GM19455 (cell line): ENCODE results near the gene ACAT2.
"Not testable (repeated sequence)": the region's sequence is repeated elsewhere in the genome, so short reads cannot be mapped to it uniquely, and the experiment has no call there.

Experiments used
- ATAC-seq: cut with Tn5 transposase; IDR thresholded peaks from one replicate; pipeline ENCODE4 v1.9.1; 2021; ENCODE audit not compliant: unreplicated experiment

ACAT2 gene

DNA sequence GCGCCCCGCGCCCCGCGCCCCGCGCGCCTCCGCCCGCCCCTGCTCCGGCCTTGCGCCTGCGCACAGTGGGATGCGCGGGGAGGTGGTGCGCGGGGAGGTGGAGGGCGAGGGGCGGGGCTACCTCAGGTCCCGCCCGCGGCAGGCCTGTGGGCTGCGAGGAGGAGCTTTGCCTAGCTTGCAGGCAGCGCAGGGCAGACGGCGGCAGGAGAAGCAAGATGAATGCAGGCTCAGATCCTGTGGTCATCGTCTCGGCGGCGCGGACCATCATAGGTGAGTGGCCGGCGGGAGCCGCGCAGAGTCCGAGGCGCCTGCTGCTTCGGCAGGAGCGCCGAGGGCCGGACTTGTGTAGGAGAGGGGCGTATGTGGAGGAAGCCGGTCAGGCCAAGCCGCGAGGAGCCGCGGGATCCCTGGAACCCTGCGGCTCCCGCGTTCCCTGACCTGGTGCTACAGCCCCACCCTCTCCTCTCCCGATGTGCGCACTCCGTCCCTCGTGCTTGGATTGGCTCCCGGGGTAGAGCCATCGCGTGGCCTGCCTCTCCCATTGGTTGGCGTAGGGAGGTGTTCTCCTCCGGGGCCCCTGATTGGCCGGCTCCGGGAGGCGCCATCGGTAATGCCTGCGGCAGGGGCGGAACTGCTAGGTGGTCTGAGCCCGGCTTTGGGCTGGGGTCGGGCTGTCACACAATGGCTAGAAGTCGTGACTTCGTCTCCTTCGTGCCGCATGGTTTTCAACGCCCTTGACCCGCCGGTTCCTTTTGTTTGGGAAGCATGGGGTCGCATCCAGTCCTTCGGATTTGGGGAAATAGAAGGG lies at the start of gene ACAT2:
Gene ACAT2 (plus strand): TSS at position 173 of the 808 bp plus-strand sequence. CDS start 43 bp downstream, at position 216.
- ATAC-seq: peak; percentile 98

DNA sequence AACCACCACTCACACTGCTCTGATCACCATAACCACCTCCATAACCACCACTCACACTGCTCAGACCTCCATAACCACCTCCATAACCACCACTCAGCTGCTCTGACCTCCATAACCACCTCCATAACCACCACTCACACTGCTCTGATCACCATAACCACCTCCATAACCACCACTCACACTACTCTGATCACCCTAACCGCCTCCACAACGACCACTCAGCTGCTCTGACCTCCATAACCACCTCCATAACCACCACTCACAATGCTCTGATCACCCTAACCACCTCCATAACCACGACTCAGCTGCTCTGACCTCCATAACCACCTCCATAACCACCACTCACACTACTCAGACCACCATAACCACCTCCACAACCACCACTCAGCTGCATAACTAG lies 49.5 kb upstream of the ACAT2 start:
- ATAC-seq: not testable (repeated sequence)

DNA sequence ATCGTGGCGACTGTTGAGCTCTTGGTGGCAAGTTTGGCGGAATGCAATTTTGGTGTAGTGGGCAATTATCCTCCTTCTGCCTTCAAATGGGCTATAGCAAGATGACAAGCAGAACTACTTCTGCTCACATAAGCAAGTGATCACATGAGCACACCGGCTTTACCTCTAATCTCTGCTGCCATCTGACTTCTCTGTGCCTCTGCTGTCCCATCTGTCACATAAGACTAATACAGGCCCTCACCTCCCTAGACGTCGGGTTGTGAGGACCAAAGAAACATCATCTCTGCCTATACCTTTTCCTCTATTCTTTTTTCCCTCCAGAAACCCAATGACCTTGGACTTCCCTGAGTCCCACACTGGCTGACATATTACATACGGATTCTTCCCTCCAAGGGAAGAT lies 47.9 kb upstream of the ACAT2 start:
- no peak for ATAC-seq

DNA sequence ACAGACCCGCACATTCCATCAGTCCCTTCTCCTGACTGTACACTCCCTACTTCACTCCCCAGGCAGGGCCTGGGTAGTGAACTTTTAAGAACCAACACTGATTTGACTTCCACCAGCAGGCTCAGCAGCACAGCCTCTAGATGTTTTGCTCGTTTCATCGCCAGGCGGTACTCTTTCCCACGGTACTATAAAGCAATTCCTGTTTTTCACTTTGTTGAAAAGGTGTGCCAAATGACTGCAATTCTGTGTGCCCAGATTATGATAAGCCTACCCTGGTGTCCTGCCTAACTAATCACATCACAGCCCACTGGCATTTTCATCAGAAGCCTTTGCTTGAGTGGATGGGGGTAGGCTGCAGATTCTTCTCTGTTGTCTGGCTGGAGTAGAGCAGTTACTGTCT lies 47.4 kb upstream of the ACAT2 start:
- ATAC-seq: no peak

DNA sequence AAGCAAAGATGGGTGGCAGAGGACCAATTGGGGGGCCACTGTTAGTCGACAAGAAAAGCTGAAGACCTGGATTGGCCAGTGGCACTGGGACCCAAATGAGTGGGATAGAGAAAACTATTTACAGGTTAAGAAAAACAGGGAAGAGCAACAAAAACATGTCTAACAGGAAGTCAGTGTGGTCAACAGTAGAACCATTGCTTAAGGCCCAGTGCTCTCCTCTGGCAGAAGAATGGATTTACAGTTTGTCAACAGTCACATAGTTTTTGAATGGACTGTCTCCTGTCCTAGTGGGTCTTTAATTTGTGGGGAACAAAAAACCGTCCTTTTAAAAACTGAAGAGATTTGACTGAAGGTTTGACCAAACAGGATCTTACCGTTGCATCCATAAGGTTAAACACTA lies 46.7 kb upstream of the ACAT2 start:
- no peak for ATAC-seq

DNA sequence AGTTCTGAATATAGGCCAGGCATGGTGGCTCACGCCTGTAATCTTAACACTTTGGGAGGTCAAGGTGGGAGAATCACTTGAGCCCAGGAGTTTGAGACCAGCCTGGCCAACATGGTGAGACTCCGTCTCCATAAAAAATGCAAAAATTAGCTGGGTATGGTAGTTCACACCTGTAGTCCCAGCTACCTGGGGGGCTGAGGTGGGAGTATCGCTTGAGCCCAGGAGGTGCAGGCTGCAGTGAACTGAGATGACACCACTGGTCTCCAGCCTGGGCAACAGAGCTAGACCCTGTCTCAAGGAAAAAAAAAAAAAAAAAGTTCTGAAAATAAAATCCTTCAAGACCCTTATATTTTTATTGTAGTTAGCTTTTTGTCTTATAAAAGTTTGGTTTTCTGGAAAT lies 46.2 kb upstream of the ACAT2 start:
- ATAC-seq: no peak

DNA sequence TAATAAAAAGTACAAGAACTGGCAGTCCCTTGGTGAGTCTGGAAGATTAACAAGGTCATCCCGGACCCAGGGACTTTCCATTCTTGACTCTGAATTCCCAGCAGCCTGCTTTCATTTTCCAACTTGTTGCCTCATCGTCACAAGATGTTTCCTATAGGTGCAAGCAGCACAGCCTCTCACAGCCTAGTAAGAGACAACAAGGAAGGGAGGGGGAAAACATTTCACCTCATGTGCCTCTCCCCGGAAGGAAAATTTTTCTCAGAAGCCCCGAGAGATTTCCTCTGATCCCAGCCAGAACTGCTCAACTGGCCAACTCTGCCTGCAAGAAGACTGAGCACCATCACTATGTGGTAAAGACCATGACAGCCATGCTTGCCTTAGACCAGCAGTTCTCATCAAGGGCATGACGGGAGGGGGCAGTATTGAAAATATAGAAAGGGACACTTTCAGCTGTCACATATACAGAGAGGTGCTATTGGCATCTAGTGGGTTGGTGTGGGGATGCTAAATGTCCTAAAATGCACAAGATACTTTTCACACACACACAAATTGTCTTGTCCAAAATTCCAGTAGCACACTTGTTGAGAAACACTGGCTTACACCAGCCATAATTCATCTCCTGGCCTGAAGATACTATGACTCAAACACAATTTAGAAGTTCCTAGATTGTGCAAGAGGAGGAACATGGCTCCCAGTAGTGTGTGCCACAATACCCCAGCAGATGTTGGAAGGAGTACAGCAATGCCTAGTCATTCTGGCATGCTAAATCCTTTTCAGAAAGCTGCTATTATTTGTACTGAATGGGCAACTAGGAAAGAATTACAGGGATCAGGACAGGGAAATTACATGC lies 45.4 kb upstream of the ACAT2 start:
- no peak for ATAC-seq

DNA sequence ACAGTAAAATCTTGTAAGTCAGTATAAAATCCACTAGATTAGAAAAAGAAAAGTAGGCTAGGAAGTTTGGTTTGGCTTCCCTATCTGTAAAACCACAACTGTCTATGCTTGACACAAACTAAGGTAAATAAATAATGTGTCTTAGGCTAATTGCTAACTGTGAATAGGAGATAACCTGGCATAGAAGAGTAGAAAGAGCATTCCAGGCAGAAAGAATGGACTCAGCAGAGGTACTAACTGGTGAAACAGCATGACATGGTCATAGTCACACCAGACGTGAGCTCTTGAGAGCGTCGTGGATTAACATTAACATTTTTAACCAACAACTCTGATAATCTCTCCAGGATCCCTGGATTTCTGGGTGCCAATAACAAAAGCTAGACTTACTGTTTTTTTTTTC lies 43.2 kb upstream of the ACAT2 start:
- ATAC-seq: no peak

DNA sequence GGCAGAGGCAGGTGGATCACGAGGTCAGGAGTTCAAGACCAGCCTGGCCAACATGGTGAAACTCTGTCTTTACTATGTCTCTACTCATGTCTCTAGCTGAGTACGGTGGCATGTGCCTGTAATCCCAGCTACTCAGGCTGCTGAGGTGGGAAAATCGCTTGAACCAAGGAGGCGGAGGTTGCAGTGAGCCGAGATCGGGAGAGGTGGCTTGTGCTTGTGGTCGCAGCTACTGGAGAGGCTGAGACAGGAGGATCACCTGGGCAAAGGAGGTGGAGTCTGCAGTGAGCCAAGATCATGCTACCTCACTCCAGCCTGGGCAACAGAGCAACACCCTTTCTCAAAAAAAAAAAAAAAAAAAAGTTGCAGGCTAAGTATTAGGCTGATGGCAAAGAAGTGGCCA lies 42.6 kb upstream of the ACAT2 start:
- ATAC-seq: no peak

DNA sequence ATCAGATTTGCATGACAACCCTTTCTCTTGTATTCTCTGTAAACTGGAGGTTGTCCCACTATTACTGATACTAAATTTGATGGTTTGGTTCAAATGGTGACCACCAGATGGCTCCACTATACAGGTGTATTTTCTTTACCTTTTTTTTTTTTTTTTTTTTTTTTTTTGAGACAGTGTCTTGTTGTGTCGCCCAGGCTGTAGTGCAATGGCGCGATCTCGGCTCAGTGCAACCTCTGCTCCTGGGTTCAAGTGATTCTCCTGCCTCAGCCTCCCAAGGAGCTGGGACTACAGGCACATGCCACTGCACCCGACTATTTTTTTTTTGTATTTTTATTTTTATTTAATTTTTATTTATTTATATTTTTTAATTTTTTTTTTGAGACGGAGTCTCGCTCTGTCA lies 41.1 kb upstream of the ACAT2 start:
- ATAC-seq: no peak

DNA sequence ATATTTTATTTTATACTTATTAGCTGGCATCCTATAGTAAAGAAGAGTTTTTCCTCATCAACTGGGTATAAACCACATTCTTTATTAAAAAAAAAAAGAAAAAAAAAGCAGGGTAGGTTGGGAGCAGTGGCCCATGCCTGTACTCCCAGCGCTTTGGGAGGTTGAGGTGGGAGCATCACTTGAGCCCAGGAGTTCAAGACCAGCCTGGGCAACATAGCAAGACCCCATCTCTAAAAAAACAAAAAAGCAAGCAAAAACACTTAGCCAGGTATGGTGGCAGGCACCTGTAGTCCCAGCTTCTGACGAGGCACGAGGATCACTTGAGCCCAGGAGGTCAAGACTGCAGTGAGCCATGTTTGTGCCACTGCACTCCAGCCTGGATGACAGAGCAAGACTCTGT lies 39.9 kb upstream of the ACAT2 start:
- ATAC-seq: not testable (repeated sequence)

DNA sequence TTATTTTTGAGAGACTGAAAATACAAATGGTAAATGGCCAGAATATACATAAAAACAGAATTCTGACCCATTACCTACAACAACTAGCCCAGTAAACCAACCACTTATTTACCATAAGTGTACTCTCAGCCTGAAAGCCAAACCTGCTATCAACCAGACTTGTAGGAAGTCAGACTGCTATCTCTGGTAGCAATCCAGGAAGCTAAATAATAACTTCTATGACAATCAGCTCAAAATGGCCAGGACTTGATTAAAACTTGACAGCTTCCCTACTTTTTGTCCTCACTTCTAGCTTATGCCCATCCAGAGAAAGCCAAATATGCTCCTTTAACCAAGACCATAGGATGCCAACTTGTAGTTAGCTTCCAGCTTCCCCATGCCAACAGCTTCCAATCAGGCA lies 39.2 kb upstream of the ACAT2 start:
- ATAC-seq: no peak

DNA sequence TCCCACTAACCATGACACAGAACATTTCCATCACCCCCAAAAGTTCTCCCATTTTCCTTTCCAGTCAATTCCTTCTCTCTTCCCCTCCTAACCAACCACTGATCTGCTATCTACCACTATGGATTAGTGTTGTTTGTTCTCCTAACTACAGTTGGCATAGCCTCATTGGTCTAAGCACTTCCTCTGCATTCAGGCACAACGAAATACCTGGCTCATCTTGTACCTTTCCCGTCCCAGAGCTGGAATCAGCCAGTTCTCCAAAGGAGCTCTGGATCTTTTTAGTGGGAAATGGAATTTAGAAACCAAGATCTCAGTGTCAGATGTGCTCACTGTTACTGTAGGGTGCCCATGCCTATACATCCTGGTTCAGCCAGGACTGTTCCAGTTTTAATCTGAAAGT lies 38.6 kb upstream of the ACAT2 start:
- ATAC-seq: no peak

DNA sequence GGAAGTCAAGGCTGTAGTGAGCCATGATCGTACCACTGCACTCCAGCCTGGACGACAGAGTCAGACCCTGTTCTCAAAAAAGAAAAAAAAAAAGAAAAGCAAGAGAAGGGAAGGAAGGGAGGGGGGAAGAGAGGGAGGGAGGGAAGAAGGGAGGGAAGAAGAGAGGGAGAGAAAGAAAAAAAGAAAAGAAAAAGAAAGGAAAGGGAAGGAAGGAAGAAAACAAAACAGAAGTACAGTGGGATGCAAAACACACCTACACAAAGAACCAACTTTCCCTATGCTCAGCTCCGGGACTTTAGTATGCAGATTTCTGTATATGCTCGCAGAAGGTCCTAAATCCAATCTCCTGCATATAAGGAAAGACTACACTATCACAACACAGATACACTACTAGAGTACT lies 37.1 kb upstream of the ACAT2 start:
- ATAC-seq: no peak

DNA sequence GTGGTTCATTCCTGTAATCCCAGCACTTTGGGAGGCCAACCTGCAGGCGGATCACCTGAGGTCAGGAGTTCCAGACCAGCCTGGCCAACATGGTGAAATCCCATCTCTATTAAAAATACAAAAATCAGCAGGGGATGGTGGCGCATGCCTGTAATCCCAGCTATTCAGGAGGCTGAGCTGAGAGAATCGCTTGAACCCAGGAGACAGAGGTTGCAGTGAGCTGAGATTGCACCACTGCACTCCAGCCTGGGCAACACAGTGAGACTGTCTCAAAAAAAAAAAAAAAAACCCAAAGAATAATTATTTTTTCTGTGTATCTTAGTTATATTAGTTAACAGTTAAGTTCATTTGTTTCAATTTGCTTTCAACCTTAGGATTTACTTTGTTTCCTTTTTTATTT lies 36.6 kb upstream of the ACAT2 start:
- not testable (repeated sequence) for ATAC-seq

DNA sequence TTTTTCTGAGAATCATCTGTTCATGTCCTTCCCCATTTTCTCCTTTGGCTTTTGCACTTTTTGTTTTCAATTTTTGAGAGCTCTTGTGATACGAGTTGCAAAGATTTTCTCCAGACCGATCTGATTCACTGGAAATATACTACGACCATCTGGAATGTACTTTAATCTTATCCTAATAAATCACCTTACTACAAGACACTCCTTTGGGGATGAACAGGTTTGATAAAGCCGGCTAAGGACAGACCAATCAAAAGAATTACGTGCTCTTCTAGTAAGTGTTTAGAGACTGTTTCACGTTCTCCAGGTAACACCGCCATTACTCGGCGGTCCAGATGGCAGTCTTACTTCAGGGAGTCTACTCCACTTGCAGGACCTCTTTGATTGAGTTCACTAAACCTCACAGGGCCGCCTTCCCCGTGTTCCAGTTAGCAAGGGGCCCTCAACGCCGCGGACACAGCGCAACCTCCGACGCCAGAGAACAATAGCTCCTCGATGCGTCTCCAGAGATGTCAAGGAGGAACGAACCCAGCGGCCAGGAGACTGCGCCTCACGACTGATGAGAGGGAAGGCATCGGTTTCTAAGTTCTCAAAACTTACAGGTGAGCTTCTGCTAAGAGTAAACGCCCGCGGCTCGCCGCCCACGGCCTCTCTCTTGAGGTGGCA lies 35.5 kb upstream of the ACAT2 start:
- peak; percentile 25 for ATAC-seq

DNA sequence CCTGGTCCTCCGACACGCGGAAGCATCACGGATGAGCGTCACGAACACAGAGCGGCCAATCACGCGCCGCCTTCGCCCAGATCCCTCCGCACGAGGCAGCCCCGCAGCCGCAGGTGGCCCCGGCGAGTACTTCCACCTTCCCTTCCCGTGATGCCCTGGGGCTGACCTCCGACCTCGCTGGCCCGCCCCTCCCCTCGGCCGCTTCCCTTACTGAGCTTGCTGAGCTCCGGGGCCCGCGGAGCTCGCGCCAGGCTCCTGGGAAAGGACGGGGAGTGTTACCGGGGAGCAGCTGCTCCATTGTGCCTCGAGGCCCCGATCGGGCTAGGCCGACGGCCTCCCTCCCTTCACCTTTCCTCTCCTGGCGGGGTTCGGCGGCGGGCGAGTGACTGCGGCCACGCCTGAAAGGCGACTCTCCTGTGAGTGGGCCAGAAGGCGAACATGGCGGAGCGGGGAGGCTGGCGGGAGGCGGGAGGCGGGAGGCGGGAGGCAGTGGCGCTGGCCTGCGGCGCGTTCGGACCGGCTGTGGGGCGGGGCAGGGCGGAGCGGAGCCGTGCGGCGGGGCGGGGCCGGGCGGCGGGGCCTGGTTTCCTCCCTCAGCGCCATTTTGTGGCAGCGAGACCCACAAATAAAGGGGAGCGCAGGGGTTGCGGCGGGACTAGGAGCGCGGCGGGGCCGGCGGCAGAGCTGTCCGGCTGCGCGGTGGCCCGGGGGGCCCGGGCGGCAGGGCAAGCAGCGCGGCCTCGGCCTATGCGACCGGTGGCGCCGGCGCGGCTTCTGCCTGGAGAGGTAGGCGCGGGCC lies 34.7 kb upstream of the ACAT2 start, which contains the start of gene WTAP:
Gene WTAP (plus strand): TSS at position 589 of the 799 bp plus-strand sequence. CDS start 8,760 bp downstream, outside the sequence.
- ATAC-seq: peak; percentile 80

DNA sequence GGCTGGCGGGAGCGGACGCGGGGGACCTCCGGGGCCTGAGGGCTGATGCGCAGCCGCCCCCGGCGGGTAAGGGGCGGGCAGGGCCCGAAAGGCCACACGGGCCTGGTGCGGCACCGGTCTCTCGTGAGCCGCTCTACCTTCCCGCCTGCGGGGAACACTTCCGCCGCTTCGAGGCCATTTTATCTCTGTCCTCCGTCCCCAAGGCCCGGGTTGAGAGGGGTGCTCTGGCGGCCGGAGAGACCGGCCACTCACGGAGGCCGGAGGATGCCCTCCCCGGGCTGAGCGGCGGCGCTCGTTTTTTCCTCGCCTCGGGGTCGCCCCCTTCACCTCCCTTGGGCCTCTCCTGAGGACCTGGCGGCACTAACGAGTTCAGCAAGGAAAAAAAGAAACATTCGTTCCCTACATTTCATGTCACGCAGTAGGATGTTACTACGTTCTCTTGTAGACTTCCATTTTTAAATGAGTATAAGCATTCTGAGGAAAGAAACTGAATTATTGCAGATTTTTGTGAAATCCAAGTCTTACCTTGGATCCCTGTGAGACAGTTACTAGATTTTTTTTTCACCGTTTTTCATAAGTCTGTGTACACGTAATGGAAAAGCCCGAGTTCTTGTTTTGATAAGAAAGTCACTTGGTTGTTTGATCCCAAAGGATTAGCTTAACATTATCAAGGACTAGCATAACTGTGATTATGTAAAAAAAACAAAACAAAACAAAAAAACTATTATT lies 34.0 kb upstream of the ACAT2 start:
- ATAC-seq: peak; percentile 39

DNA sequence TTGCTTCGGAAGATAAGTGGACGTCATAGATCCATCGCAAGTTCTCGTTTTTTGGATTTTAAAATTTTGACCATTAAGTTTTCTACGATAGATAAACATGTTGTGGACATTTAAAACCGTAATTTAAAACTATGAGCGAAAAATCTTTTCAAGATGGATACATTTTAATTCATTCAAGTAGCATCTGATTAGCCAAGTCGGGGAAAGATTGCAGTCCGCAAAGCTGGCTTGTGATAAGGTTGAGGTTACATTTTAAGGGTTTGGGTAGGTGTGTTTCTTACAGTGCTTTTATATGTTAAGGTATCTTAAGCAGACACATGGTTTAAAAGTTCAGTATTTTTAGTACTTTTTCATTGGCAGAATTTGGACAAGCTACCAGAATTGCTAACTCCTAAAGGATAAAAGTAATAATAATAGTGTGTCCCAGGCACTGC lies 33.3 kb upstream of the ACAT2 start:
- no peak for ATAC-seq
